IMR-90 (cell line): ENCODE data around the gene RGS7BP.

ENCODE experiments used
- BHLHE40 ChIP-seq: fragments of 150-350 bp; IDR thresholded peaks from 2 replicates; pipeline ENCODE4 v1.6.1; 2016; ENCODE audit warnings: mild to moderate bottlenecking, low read depth, low read length
- CEBPB ChIP-seq: IDR thresholded peaks from 2 replicates; pipeline ENCODE4 v1.6.1; 2012; ENCODE audit warnings: low read depth, low read length, improper control_type of control experiment
- MXI1 ChIP-seq: IDR thresholded peaks from 2 replicates; pipeline ENCODE4 v1.6.1; 2012; ENCODE audit warnings: low read depth, mild to moderate bottlenecking, low read length, moderate library complexity, borderline replicate concordance
- POLR2A ChIP-seq: IDR thresholded peaks from 2 replicates; pipeline ENCODE4 v1.6.1; 2012; ENCODE audit warnings: mild to moderate bottlenecking, low read depth, low read length
- RAD21 ChIP-seq: IDR thresholded peaks from 2 replicates; pipeline ENCODE4 v1.6.1; 2012; ENCODE audit warnings: low read length, improper control_type of control experiment
- RCOR1 ChIP-seq: IDR thresholded peaks from 2 replicates; pipeline ENCODE4 v1.6.1; 2012; ENCODE audit warnings: mild to moderate bottlenecking, low read length, improper control_type of control experiment; ENCODE audit not compliant: insufficient replicate concordance
- RFX5 ChIP-seq: IDR thresholded peaks from 2 replicates; pipeline ENCODE4 v1.8.0; 2012; ENCODE audit warnings: low read depth, mild to moderate bottlenecking, low read length, moderate library complexity
- SMC3 ChIP-seq: fragments of 150-350 bp; IDR thresholded peaks from 2 replicates; pipeline ENCODE4 v1.6.1; 2016; ENCODE audit warnings: low read depth, mild to moderate bottlenecking, antibody characterized with exemption, low read length, moderate library complexity
- TF ChIP-seq, protein P1 (sequence below): conservative IDR thresholded peaks from 2 replicates; pipeline ENCODE4 v1.5.1; 2012; ENCODE audit warnings: mild to moderate bottlenecking, low read depth, low read length, improper control_type of control experiment
- TF ChIP-seq, protein P2 (sequence below): fragments of 150-350 bp; IDR thresholded peaks from 2 replicates; pipeline ENCODE4 v1.6.1; 2017; ENCODE audit warnings: mild to moderate bottlenecking, antibody characterized with exemption, low read length, low read depth
- TF ChIP-seq, protein P3 (sequence below): fragments of 150-350 bp; IDR thresholded peaks from 2 replicates; pipeline ENCODE4 v1.6.1; 2016; ENCODE audit warnings: low read depth, mild to moderate bottlenecking, low read length, moderate library complexity, borderline replicate concordance

DNA sequence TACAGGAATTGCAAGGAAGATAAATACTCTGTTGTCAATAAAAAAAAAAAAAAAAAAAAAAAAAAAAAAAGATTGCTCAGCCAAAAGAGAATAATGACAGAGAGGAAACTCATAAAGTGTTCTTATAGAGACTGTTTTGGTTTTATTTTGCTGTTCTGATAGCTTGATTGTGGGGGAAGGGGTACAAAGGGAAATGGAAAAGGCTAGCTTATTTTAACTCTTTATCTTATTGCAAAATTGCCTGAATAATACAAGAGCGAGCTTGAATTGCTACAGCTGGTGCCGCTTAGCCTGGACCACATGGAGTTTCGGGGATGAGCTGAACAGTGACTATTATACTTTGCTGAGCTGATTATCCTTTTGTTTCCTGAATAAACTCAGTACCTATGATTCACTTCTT, 153.5 kb downstream of the RGS7BP start:
- TF ChIP-seq, protein P1, sequence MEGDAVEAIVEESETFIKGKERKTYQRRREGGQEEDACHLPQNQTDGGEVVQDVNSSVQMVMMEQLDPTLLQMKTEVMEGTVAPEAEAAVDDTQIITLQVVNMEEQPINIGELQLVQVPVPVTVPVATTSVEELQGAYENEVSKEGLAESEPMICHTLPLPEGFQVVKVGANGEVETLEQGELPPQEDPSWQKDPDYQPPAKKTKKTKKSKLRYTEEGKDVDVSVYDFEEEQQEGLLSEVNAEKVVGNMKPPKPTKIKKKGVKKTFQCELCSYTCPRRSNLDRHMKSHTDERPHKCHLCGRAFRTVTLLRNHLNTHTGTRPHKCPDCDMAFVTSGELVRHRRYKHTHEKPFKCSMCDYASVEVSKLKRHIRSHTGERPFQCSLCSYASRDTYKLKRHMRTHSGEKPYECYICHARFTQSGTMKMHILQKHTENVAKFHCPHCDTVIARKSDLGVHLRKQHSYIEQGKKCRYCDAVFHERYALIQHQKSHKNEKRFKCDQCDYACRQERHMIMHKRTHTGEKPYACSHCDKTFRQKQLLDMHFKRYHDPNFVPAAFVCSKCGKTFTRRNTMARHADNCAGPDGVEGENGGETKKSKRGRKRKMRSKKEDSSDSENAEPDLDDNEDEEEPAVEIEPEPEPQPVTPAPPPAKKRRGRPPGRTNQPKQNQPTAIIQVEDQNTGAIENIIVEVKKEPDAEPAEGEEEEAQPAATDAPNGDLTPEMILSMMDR: no peak
- TF ChIP-seq POLR2A (no peak), MXI1 (no peak), BHLHE40 (no peak), RAD21 (no peak), RFX5 (no peak), SMC3 (no peak), CEBPB (no peak), RCOR1 (no peak)
- TF ChIP-seq, protein P2, sequence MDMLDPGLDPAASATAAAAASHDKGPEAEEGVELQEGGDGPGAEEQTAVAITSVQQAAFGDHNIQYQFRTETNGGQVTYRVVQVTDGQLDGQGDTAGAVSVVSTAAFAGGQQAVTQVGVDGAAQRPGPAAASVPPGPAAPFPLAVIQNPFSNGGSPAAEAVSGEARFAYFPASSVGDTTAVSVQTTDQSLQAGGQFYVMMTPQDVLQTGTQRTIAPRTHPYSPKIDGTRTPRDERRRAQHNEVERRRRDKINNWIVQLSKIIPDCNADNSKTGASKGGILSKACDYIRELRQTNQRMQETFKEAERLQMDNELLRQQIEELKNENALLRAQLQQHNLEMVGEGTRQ: no peak
- TF ChIP-seq, protein P3, sequence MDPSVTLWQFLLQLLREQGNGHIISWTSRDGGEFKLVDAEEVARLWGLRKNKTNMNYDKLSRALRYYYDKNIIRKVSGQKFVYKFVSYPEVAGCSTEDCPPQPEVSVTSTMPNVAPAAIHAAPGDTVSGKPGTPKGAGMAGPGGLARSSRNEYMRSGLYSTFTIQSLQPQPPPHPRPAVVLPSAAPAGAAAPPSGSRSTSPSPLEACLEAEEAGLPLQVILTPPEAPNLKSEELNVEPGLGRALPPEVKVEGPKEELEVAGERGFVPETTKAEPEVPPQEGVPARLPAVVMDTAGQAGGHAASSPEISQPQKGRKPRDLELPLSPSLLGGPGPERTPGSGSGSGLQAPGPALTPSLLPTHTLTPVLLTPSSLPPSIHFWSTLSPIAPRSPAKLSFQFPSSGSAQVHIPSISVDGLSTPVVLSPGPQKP: no peak
